ENCODE measurements around the gene OSBPL6. TPM values are rescaled to one million over a fixed set of nuclear protein-coding genes. Genes with fewer than 3 reads are reported as not detected.

Gene OSBPL6
- total RNA-seq, 4 donors from 2014 or later, result 1.8 to 9.9 (median 2.8) TPM

- intact Hi-C loops (cut with DNase I; ENCODE audit: low total_unique reads), result no loop called here
- no peak overlapping the region for H3K4me3 ChIP-seq
- no peak for TF ChIP-seq POLR2A (IDR thresholded peaks at IDR 0.05)
- no peak for TF ChIP-seq CTCF (IDR thresholded peaks at IDR 0.05)
These were observed 38.8 kb upstream of the OSBPL6 start for GRCh38 chr2:178155524-178155923.

DNA sequence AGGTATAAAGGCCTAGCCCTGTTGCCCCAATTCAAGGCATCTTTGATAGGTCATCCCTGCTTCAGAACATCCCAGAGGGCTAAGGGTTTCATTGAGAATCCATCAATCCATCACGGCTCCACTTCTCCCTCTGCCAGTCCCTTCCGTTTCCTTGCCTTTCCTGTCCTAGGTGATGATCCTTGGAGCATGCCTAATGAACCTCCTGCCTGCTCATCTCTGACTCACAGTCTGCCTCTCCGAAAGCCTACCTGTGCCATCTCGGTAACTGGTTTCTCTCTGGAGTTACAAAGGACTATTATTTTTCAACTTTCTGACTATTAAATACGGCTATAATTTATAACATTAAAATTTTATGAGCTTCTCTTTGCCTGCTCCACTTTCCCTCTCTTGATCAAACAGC lies 36.7 kb upstream of the OSBPL6 start:
- no peak for DNase-seq
- no peaks in the 10 kb centered on the region for H3K36me3 ChIP-seq
- no peak overlapping the region for H3K27ac ChIP-seq
- no peaks in the 10 kb centered on the region for H3K4me1 ChIP-seq
- intact Hi-C loops (cut with DNase I; ENCODE audit: low total_unique reads), result no loop called here
- TF ChIP-seq CTCF (IDR thresholded peaks at IDR 0.05) (no peak), POLR2A (IDR thresholded peaks at IDR 0.05) (no peak)
- no peaks in the 10 kb centered on the region for H3K9me3 ChIP-seq
- H3K4me3 ChIP-seq, result no peak overlapping the region
- no peaks in the 10 kb centered on the region for H3K27me3 ChIP-seq

More at GRCh38 chr2:178155524-178155923, 38.8 kb upstream of the OSBPL6 start:
- H3K27me3 ChIP-seq, result no peaks in the 10 kb centered on the region
- H3K36me3 ChIP-seq, result no peaks in the 10 kb centered on the region
- DNase-seq, result no peak
- no peaks in the 10 kb centered on the region for H3K4me1 ChIP-seq
- no peaks in the 10 kb centered on the region for H3K9me3 ChIP-seq
- H3K27ac ChIP-seq, result no peak overlapping the region

GRCh38 chr2:178159966-178160365 lies 34.3 kb upstream of the OSBPL6 start:
- Histone ChIP-seq H3K4me1 (no peaks in the 10 kb centered on the region), H3K4me3 (no peak overlapping the region), H3K9me3 (no peaks in the 10 kb centered on the region), H3K27me3 (no peaks in the 10 kb centered on the region), H3K27ac (no peak overlapping the region), H3K36me3 (no peaks in the 10 kb centered on the region)
- intact Hi-C loops (cut with DNase I; ENCODE audit: low total_unique reads), result no loop called here
- TF ChIP-seq CTCF (IDR thresholded peaks at IDR 0.05) (no peak), POLR2A (IDR thresholded peaks at IDR 0.05) (no peak)
- DNase-seq, result no peak

GRCh38 chr2:178160601-178161000 lies 33.7 kb upstream of the OSBPL6 start:
- no peaks in the 10 kb centered on the region for H3K4me1 ChIP-seq
- no peak for TF ChIP-seq POLR2A (IDR thresholded peaks at IDR 0.05)
- no peak for TF ChIP-seq CTCF (IDR thresholded peaks at IDR 0.05)

DNA sequence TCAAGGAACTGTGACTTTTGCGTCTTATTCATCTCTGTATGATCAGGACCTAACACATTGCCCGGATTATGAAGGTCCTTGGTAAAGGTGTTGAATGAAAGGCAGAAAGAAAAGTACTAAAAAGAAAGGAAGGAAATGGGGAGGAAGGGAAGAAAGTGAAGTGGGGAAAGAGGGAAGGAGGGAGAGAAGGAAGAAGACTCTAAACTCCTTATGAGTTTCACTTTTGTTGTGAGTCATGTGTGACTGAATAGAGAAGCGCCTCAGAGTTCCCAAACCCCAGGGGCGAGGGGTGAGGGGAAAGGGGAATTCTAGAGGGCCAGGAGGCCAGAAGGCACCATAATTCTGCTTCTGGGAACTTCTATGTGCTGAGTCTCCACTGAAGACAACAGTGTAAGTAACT lies 30.9 kb upstream of the OSBPL6 start:
- no peak for DNase-seq
- no peak overlapping the region for H3K27ac ChIP-seq

More at GRCh38 chr2:178160601-178161000, 33.7 kb upstream of the OSBPL6 start:
- H3K27ac ChIP-seq, result no peak overlapping the region
- H3K27me3 ChIP-seq, result no peaks in the 10 kb centered on the region
- no peak for DNase-seq
- intact Hi-C loops (cut with DNase I; ENCODE audit: low total_unique reads), result no loop called here
- H3K9me3 ChIP-seq, result no peaks in the 10 kb centered on the region
- no peak overlapping the region for H3K4me3 ChIP-seq
- no peaks in the 10 kb centered on the region for H3K36me3 ChIP-seq

More for the DNA sequence above, 30.9 kb upstream of the OSBPL6 start:
- intact Hi-C loops (cut with DNase I; ENCODE audit: low total_unique reads), result no loop called here
- no peak for TF ChIP-seq POLR2A (IDR thresholded peaks at IDR 0.05)
- TF ChIP-seq CTCF (IDR thresholded peaks at IDR 0.05), result no peak
- no peaks in the 10 kb centered on the region for H3K4me1 ChIP-seq
- no peaks in the 10 kb centered on the region for H3K27me3 ChIP-seq
- no peak overlapping the region for H3K4me3 ChIP-seq
- H3K9me3 ChIP-seq, result no peaks in the 10 kb centered on the region
- no peaks in the 10 kb centered on the region for H3K36me3 ChIP-seq

Measured in uterus (tissue), 4 donors.